HL-60 (cell line): Measurements from ENCODE around the gene MACROD2.

Experiments used
- CTCF ChIP-seq: IDR thresholded peaks from one replicate; pipeline ENCODE4 v1.5.1; 2011; ENCODE audit warnings: low read length, control low read depth, inconsistent platforms; ENCODE audit not compliant: insufficient read depth
- REST ChIP-seq: IDR thresholded peaks from 2 replicates; pipeline ENCODE4 v1.6.1; 2012; ENCODE audit warnings: low read depth; ENCODE audit not compliant: insufficient replicate concordance

GRCh38 chr20:14724468-14724867 lies 729.2 kb downstream of the MACROD2 start:
- no peak for TF ChIP-seq CTCF
- TF ChIP-seq REST: no peak
